Testis (tissue), 2 donors: ENCODE data around the gene DISC1.

Experiments used
- POLR2A ChIP-seq: fragments of 450-650 bp; IDR thresholded peaks from one replicate; pipeline ENCODE4 v1.6.1; 2017; ENCODE audit warnings: antibody characterized with exemption, mild to moderate bottlenecking, moderate library complexity
- TF ChIP-seq, protein P1 (sequence below), 3 experiments: fragments of 450-650 bp in 2 of 3; fragments of 200-600 bp in 1 of 3; sonication (generic) in 1 of 3; IDR thresholded peaks; one replicate each; pipeline ENCODE4 v1.5.1; 2016 to 2019; ENCODE audit warnings: antibody characterized with exemption in 3 of 3, mild to moderate bottlenecking in 2 of 3, moderate library complexity in 1 of 3

DNA sequence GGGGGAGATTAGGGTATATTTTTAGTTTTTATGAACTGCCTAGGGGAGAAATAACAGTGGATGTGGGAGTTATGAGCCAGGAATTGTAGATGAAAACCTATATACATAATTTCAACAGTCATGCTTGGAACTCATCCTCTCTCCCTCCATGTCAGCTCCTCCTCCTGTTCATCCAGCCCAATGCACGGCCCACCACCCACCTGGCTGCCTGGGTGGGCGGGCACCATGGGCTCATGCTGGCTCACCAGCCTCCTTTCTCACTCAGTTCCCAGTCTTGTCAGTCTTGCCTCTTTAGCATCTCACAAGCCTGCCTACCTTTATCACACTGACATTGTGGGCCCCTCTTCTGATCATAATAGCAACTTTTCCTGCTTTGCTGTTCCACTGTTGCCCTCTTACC, 336.0 kb downstream of the DISC1 start:
- TF ChIP-seq, protein P1, sequence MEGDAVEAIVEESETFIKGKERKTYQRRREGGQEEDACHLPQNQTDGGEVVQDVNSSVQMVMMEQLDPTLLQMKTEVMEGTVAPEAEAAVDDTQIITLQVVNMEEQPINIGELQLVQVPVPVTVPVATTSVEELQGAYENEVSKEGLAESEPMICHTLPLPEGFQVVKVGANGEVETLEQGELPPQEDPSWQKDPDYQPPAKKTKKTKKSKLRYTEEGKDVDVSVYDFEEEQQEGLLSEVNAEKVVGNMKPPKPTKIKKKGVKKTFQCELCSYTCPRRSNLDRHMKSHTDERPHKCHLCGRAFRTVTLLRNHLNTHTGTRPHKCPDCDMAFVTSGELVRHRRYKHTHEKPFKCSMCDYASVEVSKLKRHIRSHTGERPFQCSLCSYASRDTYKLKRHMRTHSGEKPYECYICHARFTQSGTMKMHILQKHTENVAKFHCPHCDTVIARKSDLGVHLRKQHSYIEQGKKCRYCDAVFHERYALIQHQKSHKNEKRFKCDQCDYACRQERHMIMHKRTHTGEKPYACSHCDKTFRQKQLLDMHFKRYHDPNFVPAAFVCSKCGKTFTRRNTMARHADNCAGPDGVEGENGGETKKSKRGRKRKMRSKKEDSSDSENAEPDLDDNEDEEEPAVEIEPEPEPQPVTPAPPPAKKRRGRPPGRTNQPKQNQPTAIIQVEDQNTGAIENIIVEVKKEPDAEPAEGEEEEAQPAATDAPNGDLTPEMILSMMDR (IDR thresholded peaks at IDR 0.05): no peak
- no peak for TF ChIP-seq POLR2A
